ENCODE measurements around the gene RYR3.
"Not testable (repeated sequence)": the region's sequence is repeated elsewhere in the genome, so short reads cannot be mapped to it uniquely, and the experiment has no call there.

GRCh38 chr15:33577911-33578310, 267.1 kb downstream of the RYR3 start:
- TF ChIP-seq, protein P1, sequence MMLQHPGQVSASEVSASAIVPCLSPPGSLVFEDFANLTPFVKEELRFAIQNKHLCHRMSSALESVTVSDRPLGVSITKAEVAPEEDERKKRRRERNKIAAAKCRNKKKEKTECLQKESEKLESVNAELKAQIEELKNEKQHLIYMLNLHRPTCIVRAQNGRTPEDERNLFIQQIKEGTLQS (CRISPR knock-in tag; IDR thresholded peaks at IDR 0.05) = not testable (repeated sequence)
- TF ChIP-seq, protein P2, sequence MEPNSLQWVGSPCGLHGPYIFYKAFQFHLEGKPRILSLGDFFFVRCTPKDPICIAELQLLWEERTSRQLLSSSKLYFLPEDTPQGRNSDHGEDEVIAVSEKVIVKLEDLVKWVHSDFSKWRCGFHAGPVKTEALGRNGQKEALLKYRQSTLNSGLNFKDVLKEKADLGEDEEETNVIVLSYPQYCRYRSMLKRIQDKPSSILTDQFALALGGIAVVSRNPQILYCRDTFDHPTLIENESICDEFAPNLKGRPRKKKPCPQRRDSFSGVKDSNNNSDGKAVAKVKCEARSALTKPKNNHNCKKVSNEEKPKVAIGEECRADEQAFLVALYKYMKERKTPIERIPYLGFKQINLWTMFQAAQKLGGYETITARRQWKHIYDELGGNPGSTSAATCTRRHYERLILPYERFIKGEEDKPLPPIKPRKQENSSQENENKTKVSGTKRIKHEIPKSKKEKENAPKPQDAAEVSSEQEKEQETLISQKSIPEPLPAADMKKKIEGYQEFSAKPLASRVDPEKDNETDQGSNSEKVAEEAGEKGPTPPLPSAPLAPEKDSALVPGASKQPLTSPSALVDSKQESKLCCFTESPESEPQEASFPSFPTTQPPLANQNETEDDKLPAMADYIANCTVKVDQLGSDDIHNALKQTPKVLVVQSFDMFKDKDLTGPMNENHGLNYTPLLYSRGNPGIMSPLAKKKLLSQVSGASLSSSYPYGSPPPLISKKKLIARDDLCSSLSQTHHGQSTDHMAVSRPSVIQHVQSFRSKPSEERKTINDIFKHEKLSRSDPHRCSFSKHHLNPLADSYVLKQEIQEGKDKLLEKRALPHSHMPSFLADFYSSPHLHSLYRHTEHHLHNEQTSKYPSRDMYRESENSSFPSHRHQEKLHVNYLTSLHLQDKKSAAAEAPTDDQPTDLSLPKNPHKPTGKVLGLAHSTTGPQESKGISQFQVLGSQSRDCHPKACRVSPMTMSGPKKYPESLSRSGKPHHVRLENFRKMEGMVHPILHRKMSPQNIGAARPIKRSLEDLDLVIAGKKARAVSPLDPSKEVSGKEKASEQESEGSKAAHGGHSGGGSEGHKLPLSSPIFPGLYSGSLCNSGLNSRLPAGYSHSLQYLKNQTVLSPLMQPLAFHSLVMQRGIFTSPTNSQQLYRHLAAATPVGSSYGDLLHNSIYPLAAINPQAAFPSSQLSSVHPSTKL (CRISPR knock-in tag; IDR thresholded peaks at IDR 0.05) = not testable (repeated sequence)
- TF ChIP-seq PRDM4 (CRISPR knock-in tag; IDR thresholded peaks at IDR 0.05; ENCODE audit: borderline replicate concordance); EZH2 (conservative IDR thresholded peaks at IDR 0.05; ENCODE audit: low read depth, low read length): not testable (repeated sequence)
- TF ChIP-seq, protein P3, sequence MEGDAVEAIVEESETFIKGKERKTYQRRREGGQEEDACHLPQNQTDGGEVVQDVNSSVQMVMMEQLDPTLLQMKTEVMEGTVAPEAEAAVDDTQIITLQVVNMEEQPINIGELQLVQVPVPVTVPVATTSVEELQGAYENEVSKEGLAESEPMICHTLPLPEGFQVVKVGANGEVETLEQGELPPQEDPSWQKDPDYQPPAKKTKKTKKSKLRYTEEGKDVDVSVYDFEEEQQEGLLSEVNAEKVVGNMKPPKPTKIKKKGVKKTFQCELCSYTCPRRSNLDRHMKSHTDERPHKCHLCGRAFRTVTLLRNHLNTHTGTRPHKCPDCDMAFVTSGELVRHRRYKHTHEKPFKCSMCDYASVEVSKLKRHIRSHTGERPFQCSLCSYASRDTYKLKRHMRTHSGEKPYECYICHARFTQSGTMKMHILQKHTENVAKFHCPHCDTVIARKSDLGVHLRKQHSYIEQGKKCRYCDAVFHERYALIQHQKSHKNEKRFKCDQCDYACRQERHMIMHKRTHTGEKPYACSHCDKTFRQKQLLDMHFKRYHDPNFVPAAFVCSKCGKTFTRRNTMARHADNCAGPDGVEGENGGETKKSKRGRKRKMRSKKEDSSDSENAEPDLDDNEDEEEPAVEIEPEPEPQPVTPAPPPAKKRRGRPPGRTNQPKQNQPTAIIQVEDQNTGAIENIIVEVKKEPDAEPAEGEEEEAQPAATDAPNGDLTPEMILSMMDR (CRISPR knock-in tag; IDR thresholded peaks at IDR 0.05) = not testable (repeated sequence)

Measured in HepG2 (cell line).